ENCODE measurements around the gene PGM1.
A peak's percentile ranks its signal among the peaks of the same experiment; 100 is the strongest.

The PGM1 gene

GRCh38 chr1:63615768-63616420, 22.7 kb downstream of the PGM1 start:
- DNase-seq (ENCODE audit: insufficient read length, low spot score) (peak; percentile 23), FAIRE-seq (peak; percentile 53)
- TF ChIP-seq POLR2A (IDR thresholded peaks at IDR 0.05; ENCODE audit: low read depth, low read length): no peak

GRCh38 chr1:63617450-63617849, 24.2 kb downstream of the PGM1 start:
- TF ChIP-seq POLR2A (IDR thresholded peaks at IDR 0.05; ENCODE audit: low read depth, low read length): no peak
- FAIRE-seq: no peak

GRCh38 chr1:63618011-63618410, 24.8 kb downstream of the PGM1 start:
- DNase-seq (ENCODE audit: insufficient read length, low spot score) (no peak), FAIRE-seq (no peak)
- TF ChIP-seq POLR2A (IDR thresholded peaks at IDR 0.05; ENCODE audit: low read depth, low read length): no peak

More at GRCh38 chr1:63617450-63617849, 24.2 kb downstream of the PGM1 start:
- DNase-seq (ENCODE audit: insufficient read length, low spot score): no peak

GRCh38 chr1:63619558-63619957, 26.3 kb downstream of the PGM1 start:
- no peak for FAIRE-seq
- TF ChIP-seq POLR2A (IDR thresholded peaks at IDR 0.05; ENCODE audit: low read depth, low read length): no peak
- no peak for DNase-seq (ENCODE audit: insufficient read length, low spot score)

- no peak for DNase-seq (ENCODE audit: insufficient read length, low spot score)
- FAIRE-seq: no peak
- no peak for TF ChIP-seq POLR2A (IDR thresholded peaks at IDR 0.05; ENCODE audit: low read depth, low read length)
Observed at GRCh38 chr1:63620671-63621070, 27.5 kb downstream of the PGM1 start.

- TF ChIP-seq POLR2A (IDR thresholded peaks at IDR 0.05; ENCODE audit: low read depth, low read length): no peak
- FAIRE-seq (no peak), DNase-seq (ENCODE audit: insufficient read length, low spot score) (no peak)
Observed at GRCh38 chr1:63621075-63621474, 27.9 kb downstream of the PGM1 start.

GRCh38 chr1:63621698-63622097, 28.5 kb downstream of the PGM1 start:
- TF ChIP-seq POLR2A (IDR thresholded peaks at IDR 0.05; ENCODE audit: low read depth, low read length): no peak
- DNase-seq (ENCODE audit: insufficient read length, low spot score): no peak
- no peak for FAIRE-seq

- no peak for FAIRE-seq
- no peak for TF ChIP-seq POLR2A (IDR thresholded peaks at IDR 0.05; ENCODE audit: low read depth, low read length)
- DNase-seq (ENCODE audit: insufficient read length, low spot score): no peak
Observed at GRCh38 chr1:63622849-63623566, 29.8 kb downstream of the PGM1 start.

GRCh38 chr1:63623952-63624351, 30.7 kb downstream of the PGM1 start:
- DNase-seq (ENCODE audit: insufficient read length, low spot score) (no peak), FAIRE-seq (no peak)
- no peak for TF ChIP-seq POLR2A (IDR thresholded peaks at IDR 0.05; ENCODE audit: low read depth, low read length)

- no peak for DNase-seq (ENCODE audit: insufficient read length, low spot score)
- FAIRE-seq: no peak
Observed at GRCh38 chr1:63624911-63625310, 31.7 kb downstream of the PGM1 start.

GRCh38 chr1:63626222-63626621, 33.0 kb downstream of the PGM1 start:
- DNase-seq (ENCODE audit: insufficient read length, low spot score) (no peak), FAIRE-seq (no peak)
- no peak for TF ChIP-seq POLR2A (IDR thresholded peaks at IDR 0.05; ENCODE audit: low read depth, low read length)

More at GRCh38 chr1:63624911-63625310, 31.7 kb downstream of the PGM1 start:
- TF ChIP-seq POLR2A (IDR thresholded peaks at IDR 0.05; ENCODE audit: low read depth, low read length): no peak

- no peak for TF ChIP-seq POLR2A (IDR thresholded peaks at IDR 0.05; ENCODE audit: low read depth, low read length)
- FAIRE-seq: no peak
Observed at GRCh38 chr1:63628607-63629006, 35.4 kb downstream of the PGM1 start.

GRCh38 chr1:63630238-63630637, 37.0 kb downstream of the PGM1 start:
- FAIRE-seq: no peak
- DNase-seq (ENCODE audit: insufficient read length, low spot score): no peak
- TF ChIP-seq POLR2A (IDR thresholded peaks at IDR 0.05; ENCODE audit: low read depth, low read length): no peak

More at GRCh38 chr1:63628607-63629006, 35.4 kb downstream of the PGM1 start:
- no peak for DNase-seq (ENCODE audit: insufficient read length, low spot score)

- FAIRE-seq: no peak
- no peak for DNase-seq (ENCODE audit: insufficient read length, low spot score)
- no peak for TF ChIP-seq POLR2A (IDR thresholded peaks at IDR 0.05; ENCODE audit: low read depth, low read length)
Observed at GRCh38 chr1:63630666-63631065, 37.5 kb downstream of the PGM1 start.

GRCh38 chr1:63632110-63632509, 38.9 kb downstream of the PGM1 start:
- no peak for DNase-seq (ENCODE audit: insufficient read length, low spot score)
- no peak for FAIRE-seq
- no peak for TF ChIP-seq POLR2A (IDR thresholded peaks at IDR 0.05; ENCODE audit: low read depth, low read length)

Data from H54 (cell line).